22Rv1 (cell line): ENCODE results near the gene DPCD.

Experiments used
- CTCF ChIP-seq: fragments of 450-650 bp; IDR thresholded peaks from 2 replicates; pipeline ENCODE4 v1.5.1; 2017; ENCODE audit warnings: mild to moderate bottlenecking
- ZFX ChIP-seq: fragments of 450-650 bp; IDR thresholded peaks from 2 replicates; pipeline ENCODE4 v1.6.1; 2017; ENCODE audit warnings: antibody characterized with exemption, borderline replicate concordance

GRCh38 chr10:101629837-101630632, 41.9 kb downstream of the DPCD start:
- TF ChIP-seq CTCF = no peak
- no peak for TF ChIP-seq ZFX
